Duodenal mucosa (tissue), 2 donors: ENCODE data around the gene CENPN.

Source experiments
- H3K27ac ChIP-seq: one replicate; pipeline ENCODE4 v1.7.0; 2013; ENCODE audit warnings: low read depth, low read length
- H3K27me3 ChIP-seq, 2 donors: one replicate each; pipeline ENCODE4 v1.7.0; 2013; ENCODE audit warnings: low read length in 2 of 2, control low read depth in 1 of 2; ENCODE audit not compliant: insufficient read depth in 2 of 2, control insufficient read depth in 1 of 2
- H3K36me3 ChIP-seq, 2 donors: one replicate each; pipeline ENCODE4 v1.7.0; 2013; ENCODE audit warnings: low read length in 2 of 2, control low read depth in 1 of 2; ENCODE audit not compliant: insufficient read depth in 2 of 2, control insufficient read depth in 1 of 2
- H3K4me1 ChIP-seq, 2 donors: one replicate each; pipeline ENCODE4 v1.7.0; 2013; ENCODE audit warnings: low read length in 2 of 2, control low read depth in 1 of 2; ENCODE audit not compliant: insufficient read depth in 2 of 2, control insufficient read depth in 1 of 2
- H3K4me3 ChIP-seq, 2 donors: one replicate each; pipeline ENCODE4 v1.7.0; 2013; ENCODE audit warnings: low read length in 2 of 2, low read depth in 1 of 2
- H3K9ac ChIP-seq, 2 donors: one replicate each; pipeline ENCODE4 v1.7.0; 2013; ENCODE audit warnings: low read length in 2 of 2, low read depth in 1 of 2
- H3K9me3 ChIP-seq, 2 donors: one replicate each; pipeline ENCODE4 v1.7.0; 2013; ENCODE audit warnings: low read length in 2 of 2, control low read depth in 1 of 2; ENCODE audit not compliant: control insufficient read depth in 1 of 2

CENPN gene

DNA sequence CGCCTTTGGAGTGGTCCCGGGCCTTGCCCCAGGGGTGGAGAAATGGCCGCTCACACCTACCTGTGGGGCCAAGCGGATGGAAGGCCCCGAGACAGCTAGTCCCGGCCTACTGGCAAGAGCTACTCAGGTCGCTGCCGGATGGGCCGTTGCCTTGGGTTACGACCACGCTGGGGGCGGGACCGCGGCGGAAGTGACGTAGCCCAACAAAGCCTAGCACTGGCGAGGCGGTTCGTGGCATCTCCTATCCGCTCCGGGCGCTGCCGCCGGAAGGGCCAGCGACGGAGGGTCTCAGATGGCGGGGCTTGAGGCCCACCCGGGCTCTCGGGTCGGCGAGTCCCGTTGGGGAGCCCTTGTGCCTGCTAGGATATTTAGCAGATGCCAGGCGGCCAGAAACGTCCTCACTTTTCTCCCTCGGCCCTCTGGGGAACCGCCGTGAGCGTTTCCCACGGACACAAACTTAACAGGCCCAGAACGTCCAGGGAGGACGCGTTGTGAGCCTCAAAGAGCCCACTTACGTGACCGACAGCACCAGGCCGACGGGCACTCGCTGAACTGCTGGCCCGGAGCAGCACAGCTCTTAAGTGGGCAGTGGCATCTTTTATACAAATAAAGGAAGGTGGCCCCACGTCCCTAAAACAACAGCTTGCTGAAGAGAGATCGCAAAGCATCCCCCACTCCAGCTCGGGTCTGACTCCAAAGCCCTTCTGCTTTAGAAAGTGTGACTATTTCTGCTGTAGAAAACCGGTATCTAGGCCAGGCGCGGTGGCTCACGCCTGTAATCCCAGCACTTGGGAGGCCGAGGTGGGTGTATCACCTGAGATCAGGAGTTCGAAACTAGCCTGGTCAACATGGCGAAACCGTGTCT lies 70.3 kb downstream of the CENPN start, which contains the start of gene C16orf46:
C16orf46 (minus strand) TSS at position 163 of the 865 bp plus-strand sequence. CDS start 13,283 bp downstream, outside the sequence.
- Histone ChIP-seq H3K27me3 (no peaks in the 10 kb centered on the region), H3K9ac (peak within 1 kb of the TSS; percentile 85 to 99), H3K4me1 (peaks cover 0 to 3% of the 10 kb centered on the region in 2 donors), H3K9me3 (no peaks in the 10 kb centered on the region), H3K27ac (peak within 1 kb of the TSS; percentile 94), H3K36me3 (no peaks in the 10 kb centered on the region), H3K4me3 (peak within 1 kb of the TSS; percentile 93 to 97)

DNA sequence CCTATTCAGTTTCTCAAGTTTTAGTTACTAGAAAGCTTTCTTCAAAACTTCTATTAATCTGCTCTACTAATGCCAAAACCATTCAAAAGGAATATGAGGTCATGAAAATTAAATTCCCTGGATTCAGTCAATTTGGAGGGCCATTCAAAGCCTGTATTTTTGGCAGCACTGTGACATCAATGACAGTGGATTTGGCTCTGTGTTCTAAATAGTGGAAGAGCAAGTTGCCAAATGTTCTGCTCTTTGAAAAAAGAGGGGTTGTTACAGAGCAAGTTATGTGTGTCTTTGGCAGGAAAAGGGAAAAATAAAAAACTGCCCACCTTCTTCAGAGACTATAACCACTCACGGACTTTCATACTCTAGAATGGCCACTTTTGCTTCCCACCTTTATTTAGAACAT lies 73.2 kb downstream of the CENPN start:
- Histone ChIP-seq H3K4me3 (no peak overlapping the region), H3K9ac (no peak overlapping the region), H3K27me3 (no peaks in the 10 kb centered on the region), H3K9me3 (no peaks in the 10 kb centered on the region), H3K36me3 (no peaks in the 10 kb centered on the region), H3K4me1 (peaks cover 0 to 3% of the 10 kb centered on the region in 2 donors), H3K27ac (no peak overlapping the region)

DNA sequence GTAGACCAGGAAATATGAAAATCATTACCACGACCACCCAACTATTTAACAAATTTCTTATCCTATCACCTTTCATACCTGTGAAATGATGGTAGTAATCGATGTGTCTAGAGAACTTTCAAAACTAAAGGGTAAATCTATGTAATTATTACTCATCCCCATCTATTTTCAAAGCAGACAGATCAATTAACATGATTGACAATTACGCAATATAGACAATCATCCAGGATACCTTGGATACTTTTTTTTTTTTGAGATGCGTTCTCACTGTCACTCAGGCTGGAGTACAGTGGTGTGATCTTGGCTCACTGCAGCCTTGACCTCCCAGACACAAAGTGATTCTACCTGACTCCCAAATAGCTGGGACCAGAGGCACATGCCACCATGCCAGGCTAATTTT lies 74.0 kb downstream of the CENPN start:
- Histone ChIP-seq H3K36me3 (no peaks in the 10 kb centered on the region), H3K27me3 (no peaks in the 10 kb centered on the region), H3K4me3 (no peak overlapping the region), H3K4me1 (peaks cover 0 to 3% of the 10 kb centered on the region in 2 donors), H3K9ac (no peak overlapping the region), H3K9me3 (no peaks in the 10 kb centered on the region), H3K27ac (no peak overlapping the region)
